Breast epithelium (tissue), 4 donors: Measurements from ENCODE around the gene C19orf25. TPM values are rescaled to one million over a fixed set of nuclear protein-coding genes. Genes with fewer than 3 reads are reported as not detected.

ENCODE experiments used
- DNase-seq, 2 donors: peaks; one replicate each; pipeline ENCODE4 v3.0.0-alpha.2; 2019; ENCODE audit warnings: low spot score in 2 of 2
- H3K27ac ChIP-seq, 2 donors: fragments of 200-600 bp; sonication (generic) in 1 of 2; one replicate each; pipeline ENCODE4 v1.5.1; 2016 to 2019; ENCODE audit warnings: mild to moderate bottlenecking in 1 of 2
- H3K27me3 ChIP-seq, 2 donors: fragments of 200-600 bp; sonication (generic) in 1 of 2; one replicate each; pipeline versions ENCODE4 v1.5.1 to v1.6.0; 2017 to 2019; ENCODE audit warnings: control low read depth in 1 of 2, mild to moderate bottlenecking in 1 of 2
- H3K36me3 ChIP-seq: fragments of 200-600 bp; one replicate; pipeline ENCODE4 v1.5.1; 2019
- H3K4me1 ChIP-seq, 2 donors: fragments of 200-600 bp; sonication (generic); one replicate each; pipeline ENCODE4 v1.5.1; 2016 to 2019; ENCODE audit warnings: control low read depth in 1 of 2
- H3K4me3 ChIP-seq, 3 donors: fragments of 200-600 bp; sonication (generic); 1 replicate in 2 of 3; 2 replicates in 1 of 3; pipeline ENCODE4 v1.5.1; 2016 to 2019; ENCODE audit warnings: mild to moderate bottlenecking in 3 of 3, moderate library complexity in 2 of 3
- H3K9me3 ChIP-seq, 2 donors: fragments of 200-600 bp; sonication (generic) in 1 of 2; one replicate each; pipeline ENCODE4 v1.5.1; 2016 to 2019; ENCODE audit warnings: control low read depth in 1 of 2
- CTCF ChIP-seq, 3 donors: fragments of 450-650 bp; IDR thresholded peaks; one replicate each; pipeline ENCODE4 v1.5.1; 2016 to 2017; ENCODE audit warnings: antibody characterized with exemption in 3 of 3, mild to moderate bottlenecking in 3 of 3, moderate library complexity in 3 of 3
- POLR2A ChIP-seq: fragments of 450-650 bp; IDR thresholded peaks from one replicate; pipeline ENCODE4 v1.6.1; 2016; ENCODE audit warnings: antibody characterized with exemption, mild to moderate bottlenecking, moderate library complexity
- POLR2AphosphoS5 ChIP-seq, 3 donors: sonication (generic); formaldehyde crosslinking; IDR thresholded peaks; one replicate each; pipeline ENCODE4 v1.6.1; 2017; ENCODE audit warnings: antibody characterized with exemption in 3 of 3
- intact Hi-C: fragments of 100-400 bp; cut with DNase I; formaldehyde crosslinking; loops from one replicate; pipeline ENCODE4 v1.15.1; 2023; ENCODE audit warnings: low total_unique reads
- total RNA-seq, 3 donors: library from RNA; depleted of rRNA; stranded (reverse); fragments of >200 nt; gene quantifications; one replicate each; pipeline ENCODE4 v1.1.0, GENCODE V29; 2016

C19orf25 gene
- total RNA-seq, 3 donors from 2014 or later = 27.7 to 32.8 (median 28.7) TPM

GRCh38 chr19:1495799-1496713 is 17.0 kb upstream of the C19orf25 start:
- Histone ChIP-seq H3K36me3 (no peaks in the 10 kb centered on the region), H3K9me3 (no peaks in the 10 kb centered on the region), H3K4me1 (peaks cover 0 to 7% of the 10 kb centered on the region in 2 donors), H3K27me3 (peaks cover 0 to 2% of the 10 kb centered on the region in 2 donors), H3K27ac (peak overlapping the region; percentile 48 to 55), H3K4me3 (peak overlapping the region in 2 of 3 donors; percentile 26 to 54)
- intact Hi-C loops = no loop called here
- TF ChIP-seq POLR2AphosphoS5 (IDR thresholded peaks at IDR 0.05) = no peak
- no peak for TF ChIP-seq POLR2A
- TF ChIP-seq CTCF (IDR thresholded peaks at IDR 0.05) = no peak
- peak in 1 of 2 donors; percentile 66 for DNase-seq

- no peaks in the 10 kb centered on the region for H3K36me3 ChIP-seq
- peaks cover 0 to 2% of the 10 kb centered on the region in 2 donors for H3K27me3 ChIP-seq
- intact Hi-C loops = no loop called here
- DNase-seq = no peak
- H3K4me3 ChIP-seq = no peak overlapping the region
- H3K9me3 ChIP-seq = no peaks in the 10 kb centered on the region
- H3K4me1 ChIP-seq = peaks cover 0 to 7% of the 10 kb centered on the region in 2 donors
- TF ChIP-seq POLR2AphosphoS5 (IDR thresholded peaks at IDR 0.05) = no peak
- TF ChIP-seq POLR2A = no peak
- TF ChIP-seq CTCF (IDR thresholded peaks at IDR 0.05) = no peak
- no peak overlapping the region for H3K27ac ChIP-seq
Measured at GRCh38 chr19:1495051-1495798, 16.2 kb upstream of the C19orf25 start.

GRCh38 chr19:1494115-1494815 is 15.2 kb upstream of the C19orf25 start:
- no peaks in the 10 kb centered on the region for H3K9me3 ChIP-seq
- H3K27me3 ChIP-seq = peaks cover 0 to 2% of the 10 kb centered on the region in 2 donors
- intact Hi-C loops = no loop called here
- H3K36me3 ChIP-seq = no peaks in the 10 kb centered on the region
- H3K27ac ChIP-seq = no peak overlapping the region
- TF ChIP-seq CTCF (IDR thresholded peaks at IDR 0.05) = no peak
- TF ChIP-seq POLR2AphosphoS5 (IDR thresholded peaks at IDR 0.05) = no peak
- no peak for TF ChIP-seq POLR2A
- DNase-seq = no peak
- H3K4me1 ChIP-seq = peaks cover 0 to 7% of the 10 kb centered on the region in 2 donors
- no peak overlapping the region for H3K4me3 ChIP-seq

GRCh38 chr19:1492474-1493006 is 13.5 kb upstream of the C19orf25 start:
- no peaks in the 10 kb centered on the region for H3K9me3 ChIP-seq
- no peak overlapping the region for H3K4me3 ChIP-seq
- no peaks in the 10 kb centered on the region for H3K36me3 ChIP-seq
- intact Hi-C loops = no loop called here
- DNase-seq = no peak
- peak overlapping the region in 1 of 2 donors; percentile 5 for H3K27ac ChIP-seq
- peaks cover 0 to 7% of the 10 kb centered on the region in 2 donors for H3K4me1 ChIP-seq
- H3K27me3 ChIP-seq = peaks cover 0 to 2% of the 10 kb centered on the region in 2 donors
- no peak for TF ChIP-seq CTCF (IDR thresholded peaks at IDR 0.05)
- no peak for TF ChIP-seq POLR2A
- no peak for TF ChIP-seq POLR2AphosphoS5 (IDR thresholded peaks at IDR 0.05)
